ENCODE results near the gene TAS2R46.
"Not testable (repeated sequence)": the region's sequence is repeated elsewhere in the genome, so short reads cannot be mapped to it uniquely, and the experiment has no call there.

Gene TAS2R46

DNA sequence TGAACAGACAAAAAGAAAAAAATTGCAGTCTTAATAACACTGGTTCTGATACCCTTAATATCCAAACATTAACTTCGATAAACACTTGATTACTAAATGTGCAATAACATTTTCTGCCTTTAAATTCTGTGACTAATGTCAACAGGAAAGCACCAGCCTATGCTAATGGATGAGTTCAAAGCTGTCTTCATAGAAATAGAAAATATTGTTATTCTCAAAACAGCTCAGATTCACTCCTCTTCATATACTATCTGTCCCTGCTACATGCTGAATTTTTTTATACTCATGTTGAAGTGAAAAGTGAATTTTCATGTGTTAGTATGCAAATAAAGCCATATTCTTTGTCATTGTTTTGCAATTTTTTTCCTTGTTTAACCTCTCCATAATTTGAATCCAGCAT lies 16.2 kb upstream of the TAS2R46 start:
- 100% methylated on average over 1 of the region's 1 CpG; no CpG with 5 or more reads in 1 of the 2 experiments for WGBS, 2 experiments
- Histone ChIP-seq H3K27me3 (ENCODE audit: control insufficient read depth, insufficient read depth, low read length, poor library complexity, severe bottlenecking) (no peaks in the 10 kb centered on the region), H3K9me3 (ENCODE audit: control insufficient read depth, low read length) (no peaks in the 10 kb centered on the region), H3K36me3 (ENCODE audit: control insufficient read depth, insufficient read depth, low read length) (no peaks in the 10 kb centered on the region), H3K4me1 (ENCODE audit: control insufficient read depth, insufficient read depth, low read length) (no peaks in the 10 kb centered on the region), H3K4me3 (ENCODE audit: insufficient read depth, low read depth, low read length) (no peak overlapping the region), H3K27ac (ENCODE audit: insufficient read depth, low read depth, low read length, poor library complexity, severe bottlenecking) (no peak overlapping the region)

DNA sequence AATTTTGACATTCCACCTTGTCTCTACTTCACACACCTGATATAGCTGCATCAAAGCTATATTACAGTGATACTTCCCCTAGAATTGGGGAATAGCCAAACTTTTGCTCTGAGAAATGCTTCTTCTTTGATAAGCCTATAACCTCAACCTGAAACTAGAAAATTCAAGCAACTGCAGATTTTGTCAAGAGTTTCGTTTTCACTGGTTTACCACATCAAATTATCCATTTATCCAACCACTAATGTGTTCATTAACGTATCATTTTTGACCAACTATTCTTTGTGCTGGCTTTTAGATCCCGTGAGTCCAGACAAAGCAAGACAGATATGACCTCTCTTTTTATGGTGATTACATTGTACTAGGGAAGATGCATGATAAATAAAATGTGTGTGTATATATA lies 13.5 kb upstream of the TAS2R46 start:
- no CpG with 5 or more reads among the region's 3 CpGs for WGBS, 2 experiments
- H3K27me3 ChIP-seq (ENCODE audit: control insufficient read depth, insufficient read depth, low read length, poor library complexity, severe bottlenecking), result no peaks in the 10 kb centered on the region
- H3K9me3 ChIP-seq (ENCODE audit: control insufficient read depth, low read length), result no peaks in the 10 kb centered on the region
- H3K27ac ChIP-seq (ENCODE audit: insufficient read depth, low read depth, low read length, poor library complexity, severe bottlenecking), result no peak overlapping the region
- H3K4me3 ChIP-seq (ENCODE audit: insufficient read depth, low read depth, low read length), result no peak overlapping the region
- no peaks in the 10 kb centered on the region for H3K4me1 ChIP-seq (ENCODE audit: control insufficient read depth, insufficient read depth, low read length)
- H3K36me3 ChIP-seq (ENCODE audit: control insufficient read depth, insufficient read depth, low read length), result no peaks in the 10 kb centered on the region

DNA sequence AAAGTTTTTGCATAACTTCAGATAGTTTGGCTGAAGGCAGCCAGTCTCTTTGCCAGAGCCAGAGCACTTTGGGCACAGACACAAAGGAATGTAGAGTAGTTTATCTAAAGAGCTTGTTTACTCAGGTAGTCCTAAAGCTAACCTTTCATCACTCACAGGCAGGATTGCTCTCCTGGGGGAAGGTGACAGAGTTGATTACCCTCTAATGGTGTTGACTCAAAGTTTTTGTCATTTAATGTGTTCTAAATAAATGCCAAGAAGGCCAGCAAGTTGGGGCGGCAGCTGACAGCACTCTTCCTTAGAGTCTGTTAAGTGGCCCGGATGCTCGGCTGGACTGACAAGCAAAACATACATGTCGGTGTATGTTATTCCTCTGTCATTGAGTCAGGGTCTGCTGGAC lies 9.3 kb upstream of the TAS2R46 start:
- Histone ChIP-seq H3K4me1 (ENCODE audit: control insufficient read depth, insufficient read depth, low read length) (no peaks in the 10 kb centered on the region), H3K27me3 (ENCODE audit: control insufficient read depth, insufficient read depth, low read length, poor library complexity, severe bottlenecking) (no peaks in the 10 kb centered on the region), H3K36me3 (ENCODE audit: control insufficient read depth, insufficient read depth, low read length) (no peaks in the 10 kb centered on the region), H3K4me3 (ENCODE audit: insufficient read depth, low read depth, low read length) (no peak overlapping the region), H3K9me3 (ENCODE audit: control insufficient read depth, low read length) (no peaks in the 10 kb centered on the region), H3K27ac (ENCODE audit: insufficient read depth, low read depth, low read length, poor library complexity, severe bottlenecking) (no peak overlapping the region)
- WGBS, 2 experiments, result 45 to 50% methylated on average over 4 of the region's 4 CpGs

DNA sequence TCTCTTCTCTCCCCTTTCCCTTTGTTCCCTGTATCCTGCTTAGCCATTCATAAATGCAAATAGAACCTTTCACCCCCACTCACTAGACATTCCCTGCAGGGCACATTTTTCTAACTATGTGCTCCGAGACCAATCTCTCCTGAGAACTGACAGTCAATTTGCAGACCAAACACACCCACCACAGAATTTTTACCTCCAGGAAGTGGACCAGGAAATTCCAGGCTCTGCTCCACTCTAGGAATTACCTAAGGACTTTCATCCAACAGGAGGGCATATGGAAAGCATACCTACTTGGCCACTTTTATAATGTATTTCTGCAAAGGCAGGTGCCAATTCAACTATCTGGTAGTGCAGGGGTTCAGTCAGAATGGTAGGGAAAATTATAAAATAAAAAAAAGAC lies 8.9 kb upstream of the TAS2R46 start:
- WGBS, 2 experiments, result 0% methylated on average over 1 of the region's 1 CpG

DNA sequence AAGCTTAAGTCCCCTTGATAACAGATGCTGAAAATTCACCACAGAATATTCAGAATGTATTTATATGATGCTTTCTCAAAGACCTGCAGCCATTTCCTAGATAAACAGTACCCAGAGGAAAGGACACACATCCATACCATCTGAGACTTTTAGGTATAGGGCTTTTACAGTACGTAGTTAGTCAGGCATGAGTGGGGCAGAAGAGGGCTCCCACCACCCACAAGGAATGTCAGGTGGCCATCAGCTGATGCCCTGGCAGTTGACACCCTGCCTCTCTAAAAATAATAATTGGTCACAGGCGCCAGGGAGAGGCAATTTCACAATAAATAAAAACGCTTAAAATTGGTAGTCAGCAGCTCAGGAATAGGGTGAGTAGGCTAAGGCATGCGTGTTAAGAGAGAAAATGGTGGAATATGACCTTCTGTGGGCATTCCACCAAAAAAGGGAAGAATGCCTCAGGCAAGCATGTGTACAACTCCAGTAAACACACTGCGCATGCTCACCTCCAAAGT lies 7.8 kb upstream of the TAS2R46 start:
- Histone ChIP-seq H3K36me3 (ENCODE audit: control insufficient read depth, insufficient read depth, low read length) (no peaks in the 10 kb centered on the region), H3K27ac (ENCODE audit: insufficient read depth, low read depth, low read length, poor library complexity, severe bottlenecking) (no peak overlapping the region), H3K4me1 (ENCODE audit: control insufficient read depth, insufficient read depth, low read length) (no peaks in the 10 kb centered on the region), H3K9me3 (ENCODE audit: control insufficient read depth, low read length) (no peaks in the 10 kb centered on the region), H3K27me3 (ENCODE audit: control insufficient read depth, insufficient read depth, low read length, poor library complexity, severe bottlenecking) (no peaks in the 10 kb centered on the region), H3K4me3 (ENCODE audit: insufficient read depth, low read depth, low read length) (no peak overlapping the region)
- 75% methylated on average over 4 to 5 of the region's 5 CpGs for WGBS, 2 experiments

More for the DNA sequence above, 8.9 kb upstream of the TAS2R46 start:
- no peaks in the 10 kb centered on the region for H3K36me3 ChIP-seq (ENCODE audit: control insufficient read depth, insufficient read depth, low read length)
- H3K27me3 ChIP-seq (ENCODE audit: control insufficient read depth, insufficient read depth, low read length, poor library complexity, severe bottlenecking), result no peaks in the 10 kb centered on the region
- no peak overlapping the region for H3K27ac ChIP-seq (ENCODE audit: insufficient read depth, low read depth, low read length, poor library complexity, severe bottlenecking)
- no peaks in the 10 kb centered on the region for H3K4me1 ChIP-seq (ENCODE audit: control insufficient read depth, insufficient read depth, low read length)
- H3K4me3 ChIP-seq (ENCODE audit: insufficient read depth, low read depth, low read length), result no peak overlapping the region
- H3K9me3 ChIP-seq (ENCODE audit: control insufficient read depth, low read length), result no peaks in the 10 kb centered on the region

DNA sequence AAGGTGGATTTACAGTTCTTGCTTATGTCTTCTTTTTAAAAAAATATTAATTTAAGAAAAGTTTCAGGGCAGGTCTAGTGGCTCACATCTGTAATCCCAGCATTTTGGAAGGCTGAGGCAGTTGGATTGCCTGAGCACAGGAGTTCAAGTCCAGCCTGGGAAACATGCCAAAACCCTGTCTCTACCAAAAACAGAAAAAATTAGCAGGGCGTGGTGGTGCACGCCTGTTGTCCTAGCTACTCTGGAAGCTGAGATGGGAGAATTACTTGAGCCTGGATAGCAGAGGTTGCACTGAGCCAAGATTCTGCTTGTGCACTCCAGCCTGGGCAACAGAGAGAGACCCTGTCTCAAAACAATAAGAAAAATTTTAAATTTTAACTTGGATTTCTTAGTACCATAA lies 5.4 kb upstream of the TAS2R46 start:
- H3K27ac ChIP-seq (ENCODE audit: insufficient read depth, low read depth, low read length, poor library complexity, severe bottlenecking), result no peak overlapping the region
- no peaks in the 10 kb centered on the region for H3K36me3 ChIP-seq (ENCODE audit: control insufficient read depth, insufficient read depth, low read length)
- H3K4me3 ChIP-seq (ENCODE audit: insufficient read depth, low read depth, low read length), result no peak overlapping the region
- H3K27me3 ChIP-seq (ENCODE audit: control insufficient read depth, insufficient read depth, low read length, poor library complexity, severe bottlenecking), result no peaks in the 10 kb centered on the region
- 50 to 54% methylated on average over 2 of the region's 2 CpGs for WGBS, 2 experiments
- no peaks in the 10 kb centered on the region for H3K9me3 ChIP-seq (ENCODE audit: control insufficient read depth, low read length)
- H3K4me1 ChIP-seq (ENCODE audit: control insufficient read depth, insufficient read depth, low read length), result no peaks in the 10 kb centered on the region

DNA sequence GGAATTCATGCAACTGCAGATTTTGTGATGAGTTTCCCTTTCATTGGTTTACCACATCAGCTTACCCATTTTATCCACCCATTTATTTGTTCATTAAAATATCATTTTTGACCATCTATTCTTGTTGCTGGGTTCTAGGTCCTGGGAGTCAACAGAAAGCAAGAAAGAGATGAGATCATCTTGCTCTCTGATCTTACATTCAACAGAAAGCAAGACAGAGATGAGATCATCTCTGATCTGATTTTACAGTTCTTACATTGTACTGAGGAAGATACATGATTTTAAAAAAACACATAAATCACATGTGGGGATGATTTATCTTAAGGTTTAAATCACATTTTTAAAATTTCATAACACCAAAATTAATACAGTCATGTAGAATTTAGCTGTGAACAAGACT lies 2.3 kb downstream of the TAS2R46 start:
- Histone ChIP-seq H3K4me1 (ENCODE audit: control insufficient read depth, insufficient read depth, low read length) (no peaks in the 10 kb centered on the region), H3K27ac (ENCODE audit: insufficient read depth, low read depth, low read length, poor library complexity, severe bottlenecking) (no peak overlapping the region), H3K27me3 (ENCODE audit: control insufficient read depth, insufficient read depth, low read length, poor library complexity, severe bottlenecking) (no peaks in the 10 kb centered on the region), H3K9me3 (ENCODE audit: control insufficient read depth, low read length) (no peaks in the 10 kb centered on the region), H3K36me3 (ENCODE audit: control insufficient read depth, insufficient read depth, low read length) (no peaks in the 10 kb centered on the region), H3K4me3 (ENCODE audit: insufficient read depth, low read depth, low read length) (no peak overlapping the region)

DNA sequence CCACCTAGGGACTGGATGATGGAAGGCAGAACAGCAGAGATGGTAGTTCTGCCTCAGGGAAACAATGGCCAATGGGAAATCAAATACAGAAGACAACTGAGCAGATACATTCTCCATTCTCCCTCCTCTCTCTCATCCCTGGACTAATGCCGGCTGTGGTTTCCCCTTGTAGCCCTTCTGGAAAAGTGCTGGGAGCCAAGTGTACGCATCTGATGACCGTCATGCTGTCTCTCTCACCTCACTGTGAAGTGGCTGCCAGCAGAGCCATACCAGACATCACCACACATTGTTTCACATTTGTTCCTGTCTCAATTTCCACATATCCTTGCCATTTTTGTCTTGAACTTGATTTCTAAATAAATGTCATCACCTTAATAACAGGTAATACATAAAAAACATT lies 3.1 kb downstream of the TAS2R46 start:
- no peak overlapping the region for H3K4me3 ChIP-seq (ENCODE audit: insufficient read depth, low read depth, low read length)
- H3K4me1 ChIP-seq (ENCODE audit: control insufficient read depth, insufficient read depth, low read length), result no peaks in the 10 kb centered on the region
- no peak overlapping the region for H3K27ac ChIP-seq (ENCODE audit: insufficient read depth, low read depth, low read length, poor library complexity, severe bottlenecking)
- H3K36me3 ChIP-seq (ENCODE audit: control insufficient read depth, insufficient read depth, low read length), result no peaks in the 10 kb centered on the region
- H3K27me3 ChIP-seq (ENCODE audit: control insufficient read depth, insufficient read depth, low read length, poor library complexity, severe bottlenecking), result no peaks in the 10 kb centered on the region
- 96 to 98% methylated on average over 3 of the region's 3 CpGs for WGBS, 2 experiments
- no peaks in the 10 kb centered on the region for H3K9me3 ChIP-seq (ENCODE audit: control insufficient read depth, low read length)

DNA sequence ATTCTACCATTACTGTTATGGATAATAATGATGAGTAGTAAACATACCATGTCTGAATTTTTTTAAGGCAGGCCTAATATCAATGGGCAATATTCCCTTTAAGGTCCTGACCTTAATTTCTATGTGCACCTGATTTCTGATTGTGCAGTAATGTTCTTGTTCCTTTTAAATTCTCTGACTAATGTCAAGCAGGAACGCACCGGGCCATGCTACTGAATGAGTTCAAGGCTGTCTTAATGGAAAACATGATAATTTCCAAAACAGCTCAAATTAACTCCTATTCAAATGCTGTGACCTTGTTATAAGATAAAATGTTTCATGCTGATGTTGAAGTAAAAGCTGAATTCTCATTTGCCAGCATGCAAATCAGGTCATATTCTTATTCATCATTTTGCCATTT lies 6.8 kb downstream of the TAS2R46 start:
- H3K4me3 ChIP-seq (ENCODE audit: insufficient read depth, low read depth, low read length), result no peak overlapping the region
- 91 to 100% methylated on average over 2 of the region's 2 CpGs for WGBS, 2 experiments
- no peaks in the 10 kb centered on the region for H3K9me3 ChIP-seq (ENCODE audit: control insufficient read depth, low read length)

DNA sequence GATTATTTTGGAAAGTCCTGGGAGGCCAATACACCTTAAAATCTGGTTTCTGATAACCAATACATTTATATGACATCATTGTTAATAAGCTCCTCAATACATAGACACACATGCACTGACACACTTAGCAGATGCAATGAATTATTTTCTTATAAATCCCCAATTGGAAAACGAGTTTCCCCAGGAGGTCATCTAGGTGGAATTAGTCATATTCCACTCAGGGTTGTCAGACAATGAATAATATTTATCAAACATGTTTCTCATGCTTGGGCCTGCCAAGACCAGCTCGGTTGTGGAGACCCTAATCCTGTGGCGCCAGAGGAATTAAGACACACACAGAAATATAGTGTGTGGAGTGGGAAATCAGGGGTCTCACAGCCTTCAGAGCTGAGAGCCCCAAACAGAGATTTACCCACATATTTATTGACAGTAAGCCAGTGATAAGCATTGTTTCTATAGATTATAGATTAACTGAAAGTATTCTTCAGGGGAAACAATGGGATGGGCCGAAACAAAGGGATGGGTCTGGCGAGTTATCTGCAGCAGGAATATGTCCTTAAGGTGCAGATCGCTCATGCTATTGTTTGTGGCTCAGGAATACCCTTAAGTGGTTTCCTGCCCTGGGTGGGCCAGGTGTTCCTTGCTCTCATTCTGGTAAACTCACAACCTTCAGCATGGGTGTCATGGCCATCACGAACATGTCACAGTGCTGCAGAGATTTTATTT lies 12.1 kb downstream of the TAS2R46 start:
- H3K4me3 ChIP-seq (ENCODE audit: insufficient read depth, low read depth, low read length); H3K27me3 ChIP-seq (ENCODE audit: control insufficient read depth, insufficient read depth, low read length, poor library complexity, severe bottlenecking); H3K4me1 ChIP-seq (ENCODE audit: control insufficient read depth, insufficient read depth, low read length); H3K27ac ChIP-seq (ENCODE audit: insufficient read depth, low read depth, low read length, poor library complexity, severe bottlenecking); H3K9me3 ChIP-seq (ENCODE audit: control insufficient read depth, low read length); H3K36me3 ChIP-seq (ENCODE audit: control insufficient read depth, insufficient read depth, low read length): not testable (repeated sequence)
- WGBS, 2 experiments, result 93 to 95% methylated on average over 7 of the region's 7 CpGs

More for the DNA sequence above, 6.8 kb downstream of the TAS2R46 start:
- no peaks in the 10 kb centered on the region for H3K27me3 ChIP-seq (ENCODE audit: control insufficient read depth, insufficient read depth, low read length, poor library complexity, severe bottlenecking)
- H3K4me1 ChIP-seq (ENCODE audit: control insufficient read depth, insufficient read depth, low read length), result no peaks in the 10 kb centered on the region
- H3K36me3 ChIP-seq (ENCODE audit: control insufficient read depth, insufficient read depth, low read length), result no peaks in the 10 kb centered on the region
- H3K27ac ChIP-seq (ENCODE audit: insufficient read depth, low read depth, low read length, poor library complexity, severe bottlenecking), result no peak overlapping the region

DNA sequence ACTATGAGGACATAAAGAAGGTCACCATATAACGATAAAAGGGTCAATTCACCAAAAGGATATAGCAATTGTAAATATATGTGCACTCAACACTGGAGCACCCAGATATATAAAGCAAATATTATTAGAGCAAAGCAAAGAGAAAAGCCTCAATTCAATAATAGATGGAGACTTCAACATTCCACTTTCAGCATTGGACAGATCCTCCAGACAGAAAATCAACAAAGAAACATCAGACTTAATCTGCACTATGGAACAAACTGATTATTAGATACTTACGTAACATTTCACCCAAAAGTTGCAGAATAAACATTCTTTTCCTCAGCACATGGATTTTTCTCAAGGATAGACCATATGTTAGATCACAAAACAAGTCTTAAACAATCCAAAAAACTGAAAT lies 20.7 kb downstream of the TAS2R46 start:
- H3K36me3 ChIP-seq (ENCODE audit: control insufficient read depth, insufficient read depth, low read length); H3K27me3 ChIP-seq (ENCODE audit: control insufficient read depth, insufficient read depth, low read length, poor library complexity, severe bottlenecking); H3K4me1 ChIP-seq (ENCODE audit: control insufficient read depth, insufficient read depth, low read length); H3K9me3 ChIP-seq (ENCODE audit: control insufficient read depth, low read length); H3K27ac ChIP-seq (ENCODE audit: insufficient read depth, low read depth, low read length, poor library complexity, severe bottlenecking); H3K4me3 ChIP-seq (ENCODE audit: insufficient read depth, low read depth, low read length): not testable (repeated sequence)
- 90 to 95% methylated on average over 1 to 2 of the region's 2 CpGs for WGBS, 2 experiments
